HL-60 (cell line): ENCODE results near the gene TSPYL6.
"Not testable (repeated sequence)": the region's sequence is repeated elsewhere in the genome, so short reads cannot be mapped to it uniquely, and the experiment has no call there.

Experiments
- DNase-seq, 2 experiments: peaks; one replicate each; pipeline ENCODE4 v3.0.0-alpha.2; 2010 to 2020; ENCODE audit warnings: low read depth in 1 of 2, low spot score in 1 of 2
- H3K27ac ChIP-seq: fragments of 250-450 bp; sonication (Bioruptor Pico); replicated peaks from 2 replicates; pipeline ENCODE4 v1.5.1; 2020; ENCODE audit warnings: mild to moderate bottlenecking, moderate library complexity
- H3K27me3 ChIP-seq: fragments of 250-450 bp; sonication (Bioruptor Pico); 2 replicates; pipeline ENCODE4 v1.5.1; 2021; ENCODE audit warnings: mild to moderate bottlenecking, moderate library complexity; ENCODE audit not compliant: insufficient read depth, poor library complexity, severe bottlenecking
- H3K4me3 ChIP-seq: replicated peaks from 2 replicates; pipeline ENCODE4 v1.5.1; 2011; ENCODE audit warnings: mild to moderate bottlenecking, control low read depth, low read length; ENCODE audit not compliant: insufficient read depth
- GABPA ChIP-seq: IDR thresholded peaks from 2 replicates; pipeline ENCODE4 v1.6.1; 2012; ENCODE audit warnings: low read depth
- POLR2AphosphoS5 ChIP-seq: IDR thresholded peaks from 2 replicates; pipeline ENCODE4 v1.6.1; 2012; ENCODE audit warnings: low read depth
- REST ChIP-seq: IDR thresholded peaks from 2 replicates; pipeline ENCODE4 v1.6.1; 2012; ENCODE audit warnings: low read depth; ENCODE audit not compliant: insufficient replicate concordance
- SPI1 ChIP-seq: IDR thresholded peaks from 2 replicates; pipeline ENCODE4 v1.6.1; 2012; ENCODE audit warnings: low read depth, mild to moderate bottlenecking, borderline replicate concordance
- TF ChIP-seq, protein P1 (sequence below): IDR thresholded peaks from one replicate; pipeline ENCODE4 v1.5.1; 2011; ENCODE audit warnings: low read length, control low read depth, inconsistent platforms; ENCODE audit not compliant: insufficient read depth

Gene TSPYL6

DNA sequence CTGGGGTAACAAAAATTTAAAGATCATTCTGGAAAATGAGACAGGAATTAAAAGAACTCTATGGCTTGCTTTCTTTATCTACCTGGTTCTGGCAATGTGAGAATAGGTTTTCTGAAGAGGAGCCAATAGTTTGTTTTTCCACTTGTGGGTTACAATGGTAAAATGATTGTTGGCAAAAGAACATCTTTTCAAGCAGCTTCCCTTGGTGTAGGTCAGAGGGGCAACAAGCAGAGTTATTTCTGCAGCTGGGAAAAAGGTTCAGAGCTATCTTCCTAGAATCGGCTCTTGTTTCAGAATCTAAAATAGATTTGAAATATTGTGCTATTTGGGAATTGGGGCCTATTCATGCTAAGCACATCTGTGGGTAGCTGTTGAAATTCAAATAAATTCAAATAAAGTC is 11.5 kb upstream of the TSPYL6 start:
- no peak for TF ChIP-seq SPI1
- TF ChIP-seq GABPA: no peak
- no peak for TF ChIP-seq POLR2AphosphoS5
- TF ChIP-seq, protein P1, sequence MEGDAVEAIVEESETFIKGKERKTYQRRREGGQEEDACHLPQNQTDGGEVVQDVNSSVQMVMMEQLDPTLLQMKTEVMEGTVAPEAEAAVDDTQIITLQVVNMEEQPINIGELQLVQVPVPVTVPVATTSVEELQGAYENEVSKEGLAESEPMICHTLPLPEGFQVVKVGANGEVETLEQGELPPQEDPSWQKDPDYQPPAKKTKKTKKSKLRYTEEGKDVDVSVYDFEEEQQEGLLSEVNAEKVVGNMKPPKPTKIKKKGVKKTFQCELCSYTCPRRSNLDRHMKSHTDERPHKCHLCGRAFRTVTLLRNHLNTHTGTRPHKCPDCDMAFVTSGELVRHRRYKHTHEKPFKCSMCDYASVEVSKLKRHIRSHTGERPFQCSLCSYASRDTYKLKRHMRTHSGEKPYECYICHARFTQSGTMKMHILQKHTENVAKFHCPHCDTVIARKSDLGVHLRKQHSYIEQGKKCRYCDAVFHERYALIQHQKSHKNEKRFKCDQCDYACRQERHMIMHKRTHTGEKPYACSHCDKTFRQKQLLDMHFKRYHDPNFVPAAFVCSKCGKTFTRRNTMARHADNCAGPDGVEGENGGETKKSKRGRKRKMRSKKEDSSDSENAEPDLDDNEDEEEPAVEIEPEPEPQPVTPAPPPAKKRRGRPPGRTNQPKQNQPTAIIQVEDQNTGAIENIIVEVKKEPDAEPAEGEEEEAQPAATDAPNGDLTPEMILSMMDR: no peak
- TF ChIP-seq REST: no peak
- Histone ChIP-seq H3K27ac (no peak overlapping the region), H3K4me3 (no peak overlapping the region), H3K27me3 (no peaks in the 10 kb centered on the region)
- DNase-seq: no peak

DNA sequence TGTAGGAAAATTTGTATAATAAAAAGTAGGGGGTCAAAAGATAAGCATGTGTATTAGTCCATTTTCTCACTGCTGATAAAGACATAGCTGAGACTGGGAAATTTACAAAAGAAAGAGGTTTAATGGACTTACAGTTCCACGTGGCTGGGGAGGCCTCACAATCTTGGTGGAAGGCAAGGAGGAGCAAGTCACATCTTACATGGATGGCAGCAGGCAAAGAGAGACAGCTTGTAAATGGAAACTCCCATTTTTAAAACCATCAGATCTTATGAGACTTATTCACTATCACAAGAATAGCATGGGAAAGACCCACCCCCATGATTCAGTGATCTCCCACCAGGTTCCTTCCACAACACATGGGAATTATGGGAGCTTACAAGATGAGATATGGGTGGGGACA is 9.1 kb upstream of the TSPYL6 start:
- DNase-seq, H3K27ac ChIP-seq, H3K4me3 ChIP-seq, H3K27me3 ChIP-seq: not testable (repeated sequence)

DNA sequence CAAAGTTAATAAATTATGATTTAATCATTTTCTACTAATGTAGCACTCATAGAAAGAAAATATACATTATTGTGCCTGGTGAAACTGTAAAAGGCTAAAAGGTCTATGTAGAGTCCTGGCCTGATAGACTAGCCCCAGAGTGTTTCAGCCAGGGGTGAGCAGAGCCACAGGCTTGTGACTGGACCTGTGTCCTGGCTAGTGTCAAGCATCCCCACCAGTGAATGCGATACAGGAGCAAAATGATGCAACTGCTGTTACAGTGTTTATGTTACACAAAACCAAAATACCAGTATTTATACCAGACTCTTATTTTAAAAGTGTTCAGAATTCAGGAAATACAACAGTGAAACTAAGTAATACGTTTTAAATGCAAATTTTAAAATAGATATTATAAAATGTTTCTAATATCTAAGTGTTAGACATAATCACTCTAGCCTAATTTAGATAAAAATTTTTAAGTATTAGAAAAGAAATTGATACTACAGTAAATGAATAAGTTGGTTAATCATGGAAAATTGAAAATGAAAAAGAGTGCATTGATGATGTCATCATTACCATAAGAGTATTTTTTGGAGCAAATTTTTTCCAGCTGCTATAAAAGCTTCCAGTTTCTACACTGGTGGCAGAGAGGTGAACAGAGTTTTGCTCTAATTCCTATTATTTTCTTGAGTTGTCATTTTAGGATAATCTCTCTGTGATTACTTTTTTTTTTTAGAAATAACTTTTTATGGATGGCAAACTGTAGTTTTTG is 6.2 kb upstream of the TSPYL6 start:
- H3K27me3 ChIP-seq: no peaks in the 10 kb centered on the region
- H3K4me3 ChIP-seq: no peak overlapping the region
- no peak for TF ChIP-seq REST
- TF ChIP-seq, protein P1: no peak
- no peak for TF ChIP-seq GABPA
- TF ChIP-seq SPI1: no peak
- no peak for TF ChIP-seq POLR2AphosphoS5
- H3K27ac ChIP-seq: no peak overlapping the region
- DNase-seq: no peak

- H3K27me3 ChIP-seq: no peaks in the 10 kb centered on the region
- no peak for DNase-seq
- H3K4me3 ChIP-seq: no peak overlapping the region
- TF ChIP-seq REST: no peak
- no peak for TF ChIP-seq SPI1
- TF ChIP-seq GABPA: no peak
- no peak for TF ChIP-seq POLR2AphosphoS5
- TF ChIP-seq, protein P1: no peak
- no peak overlapping the region for H3K27ac ChIP-seq
Measured at GRCh38 chr2:54261537-54261936, 5.5 kb upstream of the TSPYL6 start.
